Measurements from ENCODE around the gene GJB5.

DNA sequence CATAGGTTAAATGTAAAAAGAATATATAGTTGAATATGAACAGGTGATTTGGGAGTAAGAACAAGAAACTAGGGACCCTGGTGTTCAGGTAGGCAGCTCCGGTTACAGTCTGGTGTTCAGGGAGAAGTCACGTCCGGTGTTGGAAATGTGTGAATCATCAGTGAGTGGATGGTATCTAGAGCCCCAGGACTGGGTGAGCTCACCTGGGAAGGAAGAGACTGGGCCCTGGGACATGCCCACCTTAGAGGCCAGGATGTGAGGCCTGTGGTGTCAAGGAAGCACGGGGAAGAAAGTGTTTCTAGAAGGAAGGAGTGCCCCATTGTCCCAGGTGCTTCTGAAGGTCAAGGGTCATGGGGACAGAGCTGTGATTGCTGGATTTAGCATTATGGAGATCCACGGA lies 24.7 kb downstream of the GJB5 start:
- no peak for TF ChIP-seq ZFX (IDR thresholded peaks at IDR 0.05; ENCODE audit: borderline replicate concordance)
- TF ChIP-seq, protein P1, sequence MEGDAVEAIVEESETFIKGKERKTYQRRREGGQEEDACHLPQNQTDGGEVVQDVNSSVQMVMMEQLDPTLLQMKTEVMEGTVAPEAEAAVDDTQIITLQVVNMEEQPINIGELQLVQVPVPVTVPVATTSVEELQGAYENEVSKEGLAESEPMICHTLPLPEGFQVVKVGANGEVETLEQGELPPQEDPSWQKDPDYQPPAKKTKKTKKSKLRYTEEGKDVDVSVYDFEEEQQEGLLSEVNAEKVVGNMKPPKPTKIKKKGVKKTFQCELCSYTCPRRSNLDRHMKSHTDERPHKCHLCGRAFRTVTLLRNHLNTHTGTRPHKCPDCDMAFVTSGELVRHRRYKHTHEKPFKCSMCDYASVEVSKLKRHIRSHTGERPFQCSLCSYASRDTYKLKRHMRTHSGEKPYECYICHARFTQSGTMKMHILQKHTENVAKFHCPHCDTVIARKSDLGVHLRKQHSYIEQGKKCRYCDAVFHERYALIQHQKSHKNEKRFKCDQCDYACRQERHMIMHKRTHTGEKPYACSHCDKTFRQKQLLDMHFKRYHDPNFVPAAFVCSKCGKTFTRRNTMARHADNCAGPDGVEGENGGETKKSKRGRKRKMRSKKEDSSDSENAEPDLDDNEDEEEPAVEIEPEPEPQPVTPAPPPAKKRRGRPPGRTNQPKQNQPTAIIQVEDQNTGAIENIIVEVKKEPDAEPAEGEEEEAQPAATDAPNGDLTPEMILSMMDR (IDR thresholded peaks at IDR 0.05) = no peak
